Measurements from ENCODE around the gene PIGL. TPM values are rescaled to one million over a fixed set of nuclear protein-coding genes. Genes with fewer than 3 reads are reported as not detected.

PIGL gene
- total and polyA plus RNA-seq, 2 experiments from 2014 or later: 32.9 to 47.3 TPM

DNA sequence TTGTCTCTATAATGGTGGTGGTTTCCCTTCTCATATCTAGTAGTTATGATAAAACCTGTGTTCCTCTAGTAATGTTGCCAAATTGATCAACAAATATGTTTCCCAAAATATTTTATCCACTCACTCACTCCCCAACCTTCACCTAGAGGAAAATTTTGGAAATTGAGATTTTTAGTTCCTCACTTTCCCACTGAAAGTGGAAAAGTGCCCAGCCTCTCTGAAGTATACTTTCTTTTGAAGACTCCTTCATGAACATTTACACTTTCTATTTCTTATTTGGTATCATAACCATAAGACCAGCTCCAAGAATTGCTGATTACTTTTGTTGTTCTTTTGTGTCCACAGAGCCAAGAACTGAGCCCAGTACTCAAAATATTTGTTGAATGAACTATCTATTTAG is 141.4 kb downstream of the PIGL start:
- H3K27me3 Mint-ChIP-seq (ENCODE audit: insufficient read depth, low read depth, poor library complexity): peaks cover 17% of the 10 kb centered on the region
- Histone ChIP-seq H3K4me2 (no peak overlapping the region), H3F3A (replicated peaks; ENCODE audit: low read depth) (peaks cover 8% of the 10 kb centered on the region), H3K79me2 (replicated peaks; ENCODE audit: insufficient read depth) (no peaks in the 10 kb centered on the region), H3K36me3 (ENCODE audit: insufficient read depth) (no peaks in the 10 kb centered on the region), H3K4me1 (ENCODE audit: insufficient read depth) (peaks cover 12% of the 10 kb centered on the region), H3K27ac (ENCODE audit: low read depth) (no peak overlapping the region), H3K27me3 (ENCODE audit: insufficient read depth) (0 out of 2 replicates have a peak, but pooled peaks cover 10% of the 10 kb centered on the region), H2AFZ (no peak overlapping the region), H4K20me1 (replicated peaks; ENCODE audit: insufficient read depth) (no peaks in the 10 kb centered on the region), H3K4me3 (no peak overlapping the region), H3K9me2 (ENCODE audit: insufficient read depth) (no peaks in the 10 kb centered on the region)
- no peak overlapping the region for H3K4me3 Mint-ChIP-seq
- no peaks in the 10 kb centered on the region; the same call in 2 of the 3 replicates for H3K9me3 Mint-ChIP-seq
- ATAC-seq (no peak), DNase-seq (ENCODE audit: low spot score) (no peak)
- peaks cover 7% of the 10 kb centered on the region; the same call in 2 of the 3 replicates for H3K4me1 Mint-ChIP-seq
- TF ChIP-seq POLR2AphosphoS5 (IDR thresholded peaks at IDR 0.05; ENCODE audit: low read depth) (no peak), NANOG (IDR thresholded peaks at IDR 0.05; ENCODE audit: borderline replicate concordance) (no peak), ZNF331 (CRISPR knock-in tag; IDR thresholded peaks at IDR 0.05; ENCODE audit: low read depth) (no peak), CREB1 (CRISPR knock-in tag; IDR thresholded peaks at IDR 0.05; ENCODE audit: low read depth) (no peak), EZH2 (IDR thresholded peaks at IDR 0.05; ENCODE audit: low read depth, unreplicated experiment) (no peak), EZH2phosphoT487 (IDR thresholded peaks at IDR 0.05; ENCODE audit: unreplicated experiment) (no peak), STAT1 (IDR thresholded peaks at IDR 0.05; ENCODE audit: unreplicated experiment) (no peak), ZNF114 (CRISPR knock-in tag; IDR thresholded peaks at IDR 0.05) (no peak), JUNB (IDR thresholded peaks at IDR 0.05; ENCODE audit: unreplicated experiment) (no peak)
- TF ChIP-seq, protein P1, sequence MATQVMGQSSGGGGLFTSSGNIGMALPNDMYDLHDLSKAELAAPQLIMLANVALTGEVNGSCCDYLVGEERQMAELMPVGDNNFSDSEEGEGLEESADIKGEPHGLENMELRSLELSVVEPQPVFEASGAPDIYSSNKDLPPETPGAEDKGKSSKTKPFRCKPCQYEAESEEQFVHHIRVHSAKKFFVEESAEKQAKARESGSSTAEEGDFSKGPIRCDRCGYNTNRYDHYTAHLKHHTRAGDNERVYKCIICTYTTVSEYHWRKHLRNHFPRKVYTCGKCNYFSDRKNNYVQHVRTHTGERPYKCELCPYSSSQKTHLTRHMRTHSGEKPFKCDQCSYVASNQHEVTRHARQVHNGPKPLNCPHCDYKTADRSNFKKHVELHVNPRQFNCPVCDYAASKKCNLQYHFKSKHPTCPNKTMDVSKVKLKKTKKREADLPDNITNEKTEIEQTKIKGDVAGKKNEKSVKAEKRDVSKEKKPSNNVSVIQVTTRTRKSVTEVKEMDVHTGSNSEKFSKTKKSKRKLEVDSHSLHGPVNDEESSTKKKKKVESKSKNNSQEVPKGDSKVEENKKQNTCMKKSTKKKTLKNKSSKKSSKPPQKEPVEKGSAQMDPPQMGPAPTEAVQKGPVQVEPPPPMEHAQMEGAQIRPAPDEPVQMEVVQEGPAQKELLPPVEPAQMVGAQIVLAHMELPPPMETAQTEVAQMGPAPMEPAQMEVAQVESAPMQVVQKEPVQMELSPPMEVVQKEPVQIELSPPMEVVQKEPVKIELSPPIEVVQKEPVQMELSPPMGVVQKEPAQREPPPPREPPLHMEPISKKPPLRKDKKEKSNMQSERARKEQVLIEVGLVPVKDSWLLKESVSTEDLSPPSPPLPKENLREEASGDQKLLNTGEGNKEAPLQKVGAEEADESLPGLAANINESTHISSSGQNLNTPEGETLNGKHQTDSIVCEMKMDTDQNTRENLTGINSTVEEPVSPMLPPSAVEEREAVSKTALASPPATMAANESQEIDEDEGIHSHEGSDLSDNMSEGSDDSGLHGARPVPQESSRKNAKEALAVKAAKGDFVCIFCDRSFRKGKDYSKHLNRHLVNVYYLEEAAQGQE (IDR thresholded peaks at IDR 0.05; ENCODE audit: unreplicated experiment): no peak
- TF ChIP-seq, protein P2, sequence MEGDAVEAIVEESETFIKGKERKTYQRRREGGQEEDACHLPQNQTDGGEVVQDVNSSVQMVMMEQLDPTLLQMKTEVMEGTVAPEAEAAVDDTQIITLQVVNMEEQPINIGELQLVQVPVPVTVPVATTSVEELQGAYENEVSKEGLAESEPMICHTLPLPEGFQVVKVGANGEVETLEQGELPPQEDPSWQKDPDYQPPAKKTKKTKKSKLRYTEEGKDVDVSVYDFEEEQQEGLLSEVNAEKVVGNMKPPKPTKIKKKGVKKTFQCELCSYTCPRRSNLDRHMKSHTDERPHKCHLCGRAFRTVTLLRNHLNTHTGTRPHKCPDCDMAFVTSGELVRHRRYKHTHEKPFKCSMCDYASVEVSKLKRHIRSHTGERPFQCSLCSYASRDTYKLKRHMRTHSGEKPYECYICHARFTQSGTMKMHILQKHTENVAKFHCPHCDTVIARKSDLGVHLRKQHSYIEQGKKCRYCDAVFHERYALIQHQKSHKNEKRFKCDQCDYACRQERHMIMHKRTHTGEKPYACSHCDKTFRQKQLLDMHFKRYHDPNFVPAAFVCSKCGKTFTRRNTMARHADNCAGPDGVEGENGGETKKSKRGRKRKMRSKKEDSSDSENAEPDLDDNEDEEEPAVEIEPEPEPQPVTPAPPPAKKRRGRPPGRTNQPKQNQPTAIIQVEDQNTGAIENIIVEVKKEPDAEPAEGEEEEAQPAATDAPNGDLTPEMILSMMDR (conservative IDR thresholded peaks at IDR 0.05; ENCODE audit: low read depth in 2 of 2): no peak
- TF ChIP-seq, protein P3, sequence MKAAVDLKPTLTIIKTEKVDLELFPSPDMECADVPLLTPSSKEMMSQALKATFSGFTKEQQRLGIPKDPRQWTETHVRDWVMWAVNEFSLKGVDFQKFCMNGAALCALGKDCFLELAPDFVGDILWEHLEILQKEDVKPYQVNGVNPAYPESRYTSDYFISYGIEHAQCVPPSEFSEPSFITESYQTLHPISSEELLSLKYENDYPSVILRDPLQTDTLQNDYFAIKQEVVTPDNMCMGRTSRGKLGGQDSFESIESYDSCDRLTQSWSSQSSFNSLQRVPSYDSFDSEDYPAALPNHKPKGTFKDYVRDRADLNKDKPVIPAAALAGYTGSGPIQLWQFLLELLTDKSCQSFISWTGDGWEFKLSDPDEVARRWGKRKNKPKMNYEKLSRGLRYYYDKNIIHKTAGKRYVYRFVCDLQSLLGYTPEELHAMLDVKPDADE (IDR thresholded peaks at IDR 0.05): no peak
- TF ChIP-seq, protein P4, sequence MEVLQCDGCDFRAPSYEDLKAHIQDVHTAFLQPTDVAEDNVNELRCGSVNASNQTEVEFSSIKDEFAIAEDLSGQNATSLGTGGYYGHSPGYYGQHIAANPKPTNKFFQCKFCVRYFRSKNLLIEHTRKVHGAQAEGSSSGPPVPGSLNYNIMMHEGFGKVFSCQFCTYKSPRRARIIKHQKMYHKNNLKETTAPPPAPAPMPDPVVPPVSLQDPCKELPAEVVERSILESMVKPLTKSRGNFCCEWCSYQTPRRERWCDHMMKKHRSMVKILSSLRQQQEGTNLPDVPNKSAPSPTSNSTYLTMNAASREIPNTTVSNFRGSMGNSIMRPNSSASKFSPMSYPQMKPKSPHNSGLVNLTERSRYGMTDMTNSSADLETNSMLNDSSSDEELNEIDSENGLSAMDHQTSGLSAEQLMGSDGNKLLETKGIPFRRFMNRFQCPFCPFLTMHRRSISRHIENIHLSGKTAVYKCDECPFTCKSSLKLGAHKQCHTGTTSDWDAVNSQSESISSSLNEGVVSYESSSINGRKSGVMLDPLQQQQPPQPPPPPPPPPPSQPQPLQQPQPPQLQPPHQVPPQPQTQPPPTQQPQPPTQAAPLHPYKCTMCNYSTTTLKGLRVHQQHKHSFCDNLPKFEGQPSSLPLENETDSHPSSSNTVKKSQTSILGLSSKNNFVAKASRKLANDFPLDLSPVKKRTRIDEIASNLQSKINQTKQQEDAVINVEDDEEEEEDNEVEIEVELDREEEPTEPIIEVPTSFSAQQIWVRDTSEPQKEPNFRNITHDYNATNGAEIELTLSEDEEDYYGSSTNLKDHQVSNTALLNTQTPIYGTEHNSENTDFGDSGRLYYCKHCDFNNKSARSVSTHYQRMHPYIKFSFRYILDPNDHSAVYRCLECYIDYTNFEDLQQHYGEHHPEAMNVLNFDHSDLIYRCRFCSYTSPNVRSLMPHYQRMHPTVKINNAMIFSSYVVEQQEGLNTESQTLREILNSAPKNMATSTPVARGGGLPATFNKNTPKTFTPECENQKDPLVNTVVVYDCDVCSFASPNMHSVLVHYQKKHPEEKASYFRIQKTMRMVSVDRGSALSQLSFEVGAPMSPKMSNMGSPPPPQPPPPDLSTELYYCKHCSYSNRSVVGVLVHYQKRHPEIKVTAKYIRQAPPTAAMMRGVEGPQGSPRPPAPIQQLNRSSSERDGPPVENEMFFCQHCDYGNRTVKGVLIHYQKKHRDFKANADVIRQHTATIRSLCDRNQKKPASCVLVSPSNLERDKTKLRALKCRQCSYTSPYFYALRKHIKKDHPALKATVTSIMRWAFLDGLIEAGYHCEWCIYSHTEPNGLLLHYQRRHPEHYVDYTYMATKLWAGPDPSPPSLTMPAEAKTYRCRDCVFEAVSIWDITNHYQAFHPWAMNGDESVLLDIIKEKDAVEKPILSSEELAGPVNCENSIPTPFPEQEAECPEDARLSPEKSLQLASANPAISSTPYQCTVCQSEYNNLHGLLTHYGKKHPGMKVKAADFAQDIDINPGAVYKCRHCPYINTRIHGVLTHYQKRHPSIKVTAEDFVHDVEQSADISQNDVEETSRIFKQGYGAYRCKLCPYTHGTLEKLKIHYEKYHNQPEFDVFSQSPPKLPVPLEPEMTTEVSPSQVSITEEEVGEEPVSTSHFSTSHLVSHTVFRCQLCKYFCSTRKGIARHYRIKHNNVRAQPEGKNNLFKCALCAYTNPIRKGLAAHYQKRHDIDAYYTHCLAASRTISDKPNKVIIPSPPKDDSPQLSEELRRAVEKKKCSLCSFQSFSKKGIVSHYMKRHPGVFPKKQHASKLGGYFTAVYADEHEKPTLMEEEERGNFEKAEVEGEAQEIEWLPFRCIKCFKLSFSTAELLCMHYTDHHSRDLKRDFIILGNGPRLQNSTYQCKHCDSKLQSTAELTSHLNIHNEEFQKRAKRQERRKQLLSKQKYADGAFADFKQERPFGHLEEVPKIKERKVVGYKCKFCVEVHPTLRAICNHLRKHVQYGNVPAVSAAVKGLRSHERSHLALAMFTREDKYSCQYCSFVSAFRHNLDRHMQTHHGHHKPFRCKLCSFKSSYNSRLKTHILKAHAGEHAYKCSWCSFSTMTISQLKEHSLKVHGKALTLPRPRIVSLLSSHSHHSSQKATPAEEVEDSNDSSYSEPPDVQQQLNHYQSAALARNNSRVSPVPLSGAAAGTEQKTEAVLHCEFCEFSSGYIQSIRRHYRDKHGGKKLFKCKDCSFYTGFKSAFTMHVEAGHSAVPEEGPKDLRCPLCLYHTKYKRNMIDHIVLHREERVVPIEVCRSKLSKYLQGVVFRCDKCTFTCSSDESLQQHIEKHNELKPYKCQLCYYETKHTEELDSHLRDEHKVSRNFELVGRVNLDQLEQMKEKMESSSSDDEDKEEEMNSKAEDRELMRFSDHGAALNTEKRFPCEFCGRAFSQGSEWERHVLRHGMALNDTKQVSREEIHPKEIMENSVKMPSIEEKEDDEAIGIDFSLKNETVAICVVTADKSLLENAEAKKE (CRISPR knock-in tag; IDR thresholded peaks at IDR 0.05): no peak
- no peaks in the 10 kb centered on the region for H3K36me3 Mint-ChIP-seq (ENCODE audit: low read depth)
- no peak overlapping the region for H3K27ac Mint-ChIP-seq
